Midbrain (tissue), 1 donor: ENCODE data around the gene XRCC6.
"Not testable (repeated sequence)": the region's sequence is repeated elsewhere in the genome, so short reads cannot be mapped to it uniquely, and the experiment has no call there.

Experiments
- DNase-seq: peaks from one replicate; lab custom pipeline; 2025; lab: John Stamatoyannopoulos, UW

XRCC6 gene

DNA sequence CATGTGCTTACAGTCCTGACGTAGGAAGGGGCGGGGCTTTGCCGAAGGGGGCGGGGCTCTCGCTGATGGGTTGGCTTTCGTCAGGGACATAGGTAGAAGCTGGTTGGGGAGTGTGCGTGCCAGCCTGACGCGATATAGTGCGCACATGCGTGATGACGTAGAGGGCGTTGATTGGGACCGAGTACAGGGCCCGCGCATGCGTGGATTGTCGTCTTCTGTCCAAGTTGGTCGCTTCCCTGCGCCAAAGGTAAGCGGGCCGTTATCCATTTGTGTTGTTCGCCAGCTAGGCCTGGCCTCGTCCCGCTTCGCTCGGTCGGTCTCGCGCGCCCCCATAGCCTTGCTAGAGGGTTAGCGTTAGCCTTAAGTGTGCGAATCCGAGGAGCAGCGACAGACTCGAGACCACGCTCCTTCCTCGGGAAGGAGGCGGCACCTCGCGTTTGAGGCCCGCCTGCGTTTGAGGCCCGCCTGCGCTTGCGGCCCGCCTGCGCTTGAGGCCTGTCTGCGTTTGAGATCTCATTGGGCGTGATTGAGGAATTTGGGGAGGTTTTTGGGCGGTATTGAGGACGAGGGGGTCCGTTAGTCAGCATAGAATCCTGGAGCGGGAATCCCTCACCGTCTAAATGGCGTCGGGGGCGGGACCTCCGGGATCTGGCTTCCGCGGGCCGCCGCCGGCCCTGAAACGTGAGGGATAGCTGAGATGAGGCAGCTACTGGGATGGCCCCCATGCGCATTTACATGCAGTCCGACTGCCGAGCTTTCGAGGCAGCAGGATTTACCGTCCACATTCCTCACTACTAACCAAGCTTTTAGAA, at the start of gene XRCC6:
Gene XRCC6, plus strand, starts transcription at position 197 of the 812 bp plus-strand sequence. CDS start 710 bp downstream, outside the sequence.
- peak; percentile 99 for DNase-seq

DNA sequence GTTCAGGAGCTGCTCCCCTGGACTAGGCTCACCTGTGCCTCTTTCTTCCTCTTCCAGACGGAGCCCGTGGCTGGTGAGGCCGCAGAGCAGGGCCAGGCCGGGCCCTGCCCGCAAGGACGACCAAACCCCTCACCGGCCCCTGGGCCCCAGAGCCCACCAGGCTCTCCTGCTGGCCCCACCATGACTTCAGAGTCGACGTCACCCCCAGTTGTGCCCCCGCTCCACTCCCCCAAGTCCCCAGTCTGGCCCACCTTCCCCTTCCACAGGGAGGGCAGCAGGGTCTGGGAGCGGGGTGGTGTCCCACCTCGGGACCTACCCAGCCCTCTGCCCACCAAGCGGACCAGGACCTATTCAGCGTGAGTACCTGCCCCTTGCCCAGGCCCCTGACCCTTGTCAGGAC, 49.3 kb upstream of the XRCC6 start:
- no peak for DNase-seq

DNA sequence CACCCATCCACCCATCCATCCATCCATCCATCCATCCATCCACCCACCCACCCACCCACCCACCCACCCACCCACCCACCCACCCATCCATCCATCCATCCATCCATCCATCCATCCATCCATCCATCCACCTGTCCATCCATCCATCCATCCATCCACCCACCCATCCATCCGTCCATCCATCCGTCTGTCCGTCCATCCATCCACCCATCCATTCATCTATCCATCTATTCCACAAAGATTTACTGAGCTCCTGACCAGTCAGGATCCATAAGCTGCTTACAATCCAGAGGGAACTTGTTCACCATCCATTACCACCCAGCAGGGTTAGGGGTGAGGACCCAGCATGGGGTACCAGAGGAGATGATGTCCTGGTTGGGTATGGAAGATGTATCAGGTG, 48.8 kb upstream of the XRCC6 start:
- DNase-seq, result not testable (repeated sequence)

DNA sequence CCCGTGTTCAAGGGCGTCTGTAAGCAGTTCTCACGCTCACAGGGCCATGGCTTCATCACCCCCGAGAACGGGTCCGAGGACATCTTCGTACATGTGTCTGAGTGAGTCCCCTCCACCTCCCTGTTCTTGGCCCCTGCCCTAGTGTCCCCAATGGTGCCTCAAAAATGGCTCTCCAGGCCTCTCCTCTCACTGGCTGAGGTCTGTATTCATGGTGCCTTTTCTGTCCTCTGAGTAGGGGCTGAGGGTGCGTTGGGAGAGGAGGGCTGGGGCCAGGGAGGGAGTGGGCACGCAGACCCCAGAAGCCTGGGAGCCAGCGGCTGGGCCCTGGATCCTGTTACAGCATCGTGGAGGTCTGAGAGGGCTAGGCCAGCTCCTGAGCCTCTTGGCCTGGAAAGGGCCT, 47.4 kb upstream of the XRCC6 start:
- DNase-seq, result no peak

DNA sequence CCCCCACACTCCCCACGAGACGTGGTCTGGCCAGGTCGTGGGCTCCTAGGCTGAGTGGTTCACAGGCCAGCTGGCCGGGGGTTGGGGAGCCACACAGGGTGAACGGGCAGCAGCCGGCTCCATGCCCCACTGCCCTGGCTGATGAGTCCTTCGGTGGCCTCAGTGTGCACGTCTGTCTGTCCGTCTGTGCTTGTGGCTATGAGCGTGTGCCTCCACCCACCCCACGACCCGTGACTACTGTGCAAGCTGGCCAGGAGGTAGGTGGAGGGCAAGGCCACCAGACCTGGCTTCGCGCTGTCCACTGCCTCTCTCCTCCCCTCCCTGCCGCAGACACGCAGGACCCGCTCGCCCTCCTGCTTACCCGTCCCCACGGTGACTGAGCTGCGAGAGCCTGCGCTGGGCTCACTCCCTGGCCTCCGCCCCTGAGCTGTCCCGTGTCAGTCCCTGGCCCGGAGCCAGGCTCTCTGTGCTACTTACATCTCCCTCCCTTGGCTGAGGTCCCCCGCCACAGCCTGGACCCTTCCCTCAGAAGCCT, 46.2 kb upstream of the XRCC6 start:
- peak; percentile 35 for DNase-seq

DNA sequence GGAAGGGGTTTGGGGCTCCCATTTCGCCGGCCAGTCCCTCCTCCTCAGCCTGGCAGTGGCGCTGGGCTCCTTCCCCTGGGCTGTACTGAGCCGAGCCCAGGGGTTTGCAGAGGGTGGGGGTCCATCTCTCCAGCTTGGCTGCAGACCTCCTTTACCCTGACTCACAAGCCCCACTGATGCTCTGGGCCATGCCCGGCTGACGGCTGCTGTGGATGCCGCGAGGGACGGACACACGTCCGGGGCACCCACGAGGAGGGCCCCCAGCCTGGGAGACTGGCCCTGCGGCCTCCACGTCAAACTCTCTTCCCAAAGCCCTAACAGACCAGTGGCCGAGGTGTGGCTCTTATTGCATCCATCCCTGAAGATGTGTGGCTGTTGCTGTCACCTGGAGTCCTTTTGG, 45.6 kb upstream of the XRCC6 start:
- DNase-seq, result no peak

DNA sequence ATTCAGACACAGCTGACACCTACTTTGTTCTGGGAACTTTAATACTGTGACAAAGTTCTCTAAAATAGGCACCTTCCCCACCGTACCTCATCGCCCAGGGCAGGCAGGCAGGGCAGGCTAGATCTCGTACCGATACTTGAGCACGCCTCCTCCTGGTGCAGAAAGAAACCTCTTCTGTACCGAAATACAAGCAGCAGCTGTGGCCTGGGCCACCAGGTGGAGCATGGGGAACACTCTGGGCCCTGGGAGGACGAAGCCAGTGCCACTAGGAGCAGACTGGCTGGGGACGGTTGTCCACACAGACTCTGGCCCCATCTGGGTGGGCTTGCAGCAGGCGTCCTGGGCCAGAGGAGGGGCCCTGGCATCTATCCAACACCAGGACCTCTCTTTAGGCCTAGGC, 44.2 kb upstream of the XRCC6 start:
- DNase-seq, result no peak

DNA sequence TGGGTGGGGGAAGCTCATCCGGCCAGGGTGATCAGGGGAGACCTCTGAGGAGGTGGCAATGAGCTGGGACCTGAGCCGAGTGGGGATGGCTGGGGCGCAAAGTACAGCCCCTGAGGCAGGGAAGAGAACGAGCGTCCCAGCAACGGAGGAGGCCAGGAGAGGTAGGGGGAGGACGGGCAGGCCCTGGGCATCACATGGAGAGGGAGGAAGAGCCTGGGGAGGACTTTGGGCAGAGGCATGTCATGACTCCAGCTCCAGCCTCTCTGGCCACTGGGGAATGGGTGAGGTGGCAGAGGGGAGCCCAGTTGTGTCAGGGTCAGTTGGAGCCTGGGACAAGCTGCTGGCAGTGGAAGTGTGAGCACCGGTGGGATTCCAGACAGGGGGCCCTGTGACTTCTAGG, 43.0 kb upstream of the XRCC6 start:
- no peak for DNase-seq

DNA sequence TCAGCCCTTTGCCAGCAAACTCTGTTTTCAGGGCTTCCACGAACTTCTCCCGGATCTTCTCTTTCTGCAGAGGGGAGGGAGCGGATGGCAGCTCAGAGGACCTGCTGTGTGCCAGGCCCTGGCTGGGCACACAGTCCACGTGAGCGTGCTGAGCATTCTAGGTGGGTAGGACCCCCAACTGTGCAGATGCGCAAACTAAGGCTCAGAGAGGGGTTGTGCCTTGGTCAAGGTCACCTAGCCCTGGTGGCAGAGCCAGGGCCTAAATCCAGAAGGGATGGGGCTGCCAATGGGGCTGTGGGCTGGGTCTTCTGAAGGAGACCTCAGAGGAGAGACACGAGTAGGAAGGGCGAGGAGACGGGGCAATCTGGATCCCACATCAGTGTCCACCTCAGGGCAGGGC, 42.3 kb upstream of the XRCC6 start:
- DNase-seq, result no peak

DNA sequence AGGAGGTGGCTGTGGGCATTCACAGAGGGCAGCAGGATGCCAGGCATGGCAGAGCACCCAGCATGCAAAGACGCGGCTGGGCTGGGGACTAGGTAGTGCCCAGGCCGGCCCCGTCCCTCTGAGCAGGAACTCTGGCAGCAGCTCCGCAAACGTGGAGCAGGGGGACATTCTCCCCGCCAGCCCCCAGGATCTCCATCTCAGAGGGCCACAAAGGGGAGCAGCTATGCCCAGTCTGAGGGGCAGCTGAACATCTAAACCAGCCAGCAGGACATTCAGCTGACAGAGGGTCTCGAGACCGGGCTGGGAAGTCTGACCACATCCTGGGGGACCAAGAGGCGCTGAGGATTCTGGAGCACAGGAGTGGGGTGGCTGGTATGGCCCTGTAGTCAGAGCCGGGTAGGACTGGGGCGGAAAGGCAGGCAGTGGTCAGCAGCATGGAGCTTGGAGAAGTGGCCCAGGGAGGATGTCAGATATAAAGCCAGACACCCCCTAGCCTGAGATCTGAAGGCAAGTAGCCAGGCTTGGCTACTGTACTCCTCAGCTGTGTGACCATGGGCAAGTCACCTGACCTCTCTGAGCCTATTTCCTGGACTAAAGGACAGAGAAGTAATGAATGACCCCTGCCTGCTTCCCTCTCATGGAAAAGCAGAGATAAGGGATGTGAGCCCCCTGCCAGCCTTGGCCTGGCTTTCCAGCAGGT, 41.6 kb upstream of the XRCC6 start:
- DNase-seq, result no peak

DNA sequence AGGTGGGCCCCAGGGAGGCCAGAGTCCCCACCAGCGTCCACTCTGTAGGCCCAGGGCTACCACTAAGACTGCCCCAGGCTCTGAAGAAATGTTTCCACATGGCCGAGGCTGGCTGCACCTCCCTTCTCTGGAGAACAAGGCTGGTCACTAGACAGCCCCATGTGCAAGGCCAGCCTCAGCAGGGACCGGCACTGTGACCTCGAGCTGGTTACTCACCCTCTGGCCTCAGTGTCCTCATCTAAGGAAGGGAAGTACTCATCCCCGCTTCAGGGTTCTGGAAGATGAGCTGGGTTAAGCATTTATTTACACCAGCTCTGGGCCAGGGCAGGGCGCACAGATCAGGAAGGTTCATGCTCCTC, 41.1 kb upstream of the XRCC6 start:
- no peak for DNase-seq

DNA sequence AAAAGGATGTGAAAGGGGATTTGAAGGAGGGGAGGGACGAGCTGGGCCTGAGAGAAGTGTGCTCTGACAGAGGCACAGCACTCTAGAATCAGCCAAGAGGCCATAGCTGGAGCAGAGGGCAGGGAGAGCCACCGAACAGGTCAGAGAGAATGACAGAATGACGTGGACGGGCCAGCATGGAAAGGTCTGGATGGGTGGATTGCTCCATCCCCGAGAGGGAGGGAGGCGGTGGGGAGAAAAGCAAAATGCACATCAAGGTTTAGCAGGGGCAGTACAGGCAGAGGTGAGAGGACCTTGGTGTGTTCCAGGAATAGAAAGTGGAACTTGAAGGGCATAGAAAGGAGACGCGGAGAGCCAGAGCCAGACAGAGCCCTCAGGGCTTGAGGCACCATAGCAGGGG, 38.4 kb upstream of the XRCC6 start:
- DNase-seq, result no peak

DNA sequence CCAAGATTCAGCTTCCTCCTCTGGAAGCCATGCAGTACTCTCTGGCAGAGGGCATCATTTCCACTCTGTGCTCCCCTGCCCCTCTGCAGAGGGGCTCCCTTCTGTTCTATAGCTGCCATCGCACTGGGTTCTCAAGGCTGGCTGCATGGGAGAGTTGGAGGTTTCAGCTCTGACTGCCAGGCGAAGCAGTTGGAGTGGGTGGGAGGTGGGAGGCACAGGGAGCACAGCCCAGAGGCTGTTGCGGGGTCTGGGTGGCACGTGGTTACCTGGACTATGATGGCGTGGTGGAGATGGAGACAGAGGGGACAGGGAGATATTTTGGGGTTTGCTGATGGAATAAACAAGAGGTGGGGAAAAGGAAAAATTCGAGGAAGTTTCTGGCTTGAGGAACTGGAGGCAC, 36.2 kb upstream of the XRCC6 start:
- DNase-seq, result no peak

DNA sequence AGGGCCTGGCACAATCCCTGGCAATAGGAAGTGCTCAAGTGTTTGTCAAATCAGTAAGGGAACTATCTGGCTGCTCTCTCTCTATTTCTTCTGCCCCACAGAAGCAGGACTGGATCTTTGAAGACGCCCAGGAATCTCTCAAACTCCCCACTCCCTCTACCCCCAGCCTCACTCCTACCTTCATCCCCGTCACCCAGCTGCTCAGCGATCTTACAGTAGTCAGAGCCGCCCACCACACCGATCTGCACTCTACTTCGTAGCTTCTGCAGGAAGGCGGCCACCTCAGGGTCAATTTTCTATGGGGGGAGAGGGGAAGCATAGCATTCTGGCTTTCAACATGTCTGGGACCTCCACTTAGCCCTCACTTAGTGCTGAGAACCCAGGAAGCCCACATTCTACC, 35.2 kb upstream of the XRCC6 start:
- no peak for DNase-seq

DNA sequence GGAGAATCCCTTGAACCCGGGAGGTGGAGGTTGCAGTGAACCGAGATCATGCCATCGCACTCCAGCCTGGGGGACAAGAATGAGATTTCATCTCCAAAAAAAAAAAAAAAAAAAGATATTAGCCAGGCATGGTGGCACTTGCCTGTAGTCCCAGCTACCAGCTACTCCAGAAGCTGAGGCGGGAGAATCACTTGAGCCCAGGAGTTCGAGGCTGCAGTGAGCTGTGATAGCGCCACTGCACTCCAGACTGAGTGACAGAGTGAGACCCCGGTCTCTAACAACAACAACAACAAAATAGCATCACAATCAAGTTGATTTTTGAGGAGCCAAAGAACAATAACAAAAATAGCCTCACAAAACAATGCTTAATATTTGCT, 33.8 kb upstream of the XRCC6 start:
- no peak for DNase-seq

DNA sequence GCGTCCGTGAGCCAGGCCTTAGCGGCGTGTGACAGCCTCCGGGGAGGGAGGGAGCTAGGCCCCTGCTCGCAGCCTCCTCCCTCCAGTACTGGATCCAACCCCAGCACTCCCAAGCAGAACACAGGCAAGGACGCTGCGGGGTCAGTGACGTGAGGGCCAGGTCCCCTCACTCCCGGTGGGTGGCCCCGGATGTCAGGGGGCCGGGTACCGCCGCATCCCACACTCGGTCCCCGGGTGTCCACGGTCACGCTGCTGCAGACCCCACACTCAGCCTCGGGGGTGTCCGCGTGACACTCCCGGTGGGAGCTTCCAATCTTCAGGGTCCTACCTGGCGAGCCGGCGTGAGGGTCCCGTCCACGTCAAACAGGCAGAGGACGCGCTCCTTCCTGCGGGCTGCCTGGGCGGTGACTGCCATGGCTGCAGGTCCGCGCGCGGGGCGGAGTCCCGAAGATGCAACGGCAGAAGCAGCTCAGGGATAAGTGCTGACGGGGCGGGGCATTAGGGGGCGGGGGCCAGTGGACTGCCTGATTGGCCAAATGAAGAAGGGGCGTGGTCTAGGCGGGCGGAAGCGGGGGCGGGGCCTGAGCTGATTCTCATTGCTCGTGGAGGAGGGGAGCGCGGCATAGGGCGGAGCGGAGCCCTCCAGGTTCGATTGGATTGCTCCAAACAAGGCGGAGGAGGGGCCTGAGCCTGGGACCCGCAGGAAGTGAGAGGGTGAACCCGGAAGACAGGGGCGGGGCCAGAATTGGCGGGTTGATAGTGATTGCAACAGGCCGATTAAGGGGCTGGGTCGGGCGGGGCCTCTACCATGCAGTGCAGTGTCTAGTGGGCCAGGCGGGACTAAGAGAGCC, 31.5 kb upstream of the XRCC6 start, which contains the start of gene PMM1:
Gene PMM1, minus strand, starts transcription at position 450 of the 851 bp plus-strand sequence. Its CDS starts 35 bp downstream, at position 415.
- peak; percentile 100 for DNase-seq

DNA sequence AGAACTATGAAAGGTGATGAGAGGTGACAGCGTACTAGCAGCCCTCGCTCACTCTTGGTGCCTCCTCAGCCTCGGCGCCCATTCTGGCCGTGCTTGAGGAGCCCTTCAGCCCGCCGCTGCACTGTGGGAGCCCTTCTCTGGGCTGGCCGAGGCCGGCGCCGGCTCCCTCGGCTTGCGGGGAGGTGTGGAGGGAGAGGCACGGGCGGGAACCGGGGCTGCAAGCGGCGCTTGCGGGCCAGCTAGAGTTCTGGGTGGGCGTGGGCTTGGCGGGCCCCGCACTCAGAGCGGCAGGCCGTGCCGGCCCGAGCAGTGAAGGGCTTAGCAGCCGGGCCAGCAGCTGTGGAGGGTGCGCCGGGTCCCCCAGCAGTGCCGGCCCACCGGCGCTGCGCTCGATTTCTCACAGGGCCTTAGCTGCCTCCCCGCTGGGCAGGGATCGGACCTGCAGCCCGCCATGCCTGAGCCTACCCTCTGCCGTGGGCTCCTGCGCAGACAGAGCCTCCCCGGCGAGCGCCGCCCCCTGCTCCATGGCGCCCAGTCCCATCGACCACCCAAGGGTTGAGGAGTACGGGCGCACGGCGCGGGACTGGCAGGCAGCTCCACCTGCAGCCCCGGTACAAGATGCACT, 27.6 kb upstream of the XRCC6 start:
- not testable (repeated sequence) for DNase-seq

DNA sequence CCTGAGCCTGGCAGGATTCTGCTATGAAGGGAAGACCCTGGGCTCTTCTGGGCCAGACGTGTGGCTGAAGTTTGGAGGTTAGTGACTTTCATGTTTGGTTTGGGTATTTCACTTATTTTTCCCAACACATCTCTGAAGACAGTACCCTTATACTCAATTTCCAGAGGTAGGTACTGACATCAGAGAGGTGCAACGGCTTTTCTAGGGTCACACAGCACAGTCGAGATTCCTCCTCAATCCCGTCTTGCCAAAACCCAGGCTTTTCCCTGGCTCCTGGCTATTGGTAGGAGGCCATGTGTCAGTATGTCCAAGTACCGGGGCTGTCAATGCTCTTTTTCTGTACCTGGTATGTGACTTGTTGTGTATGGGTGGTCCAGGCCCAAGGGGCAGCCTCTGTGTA, 25.4 kb upstream of the XRCC6 start:
- no peak for DNase-seq

DNA sequence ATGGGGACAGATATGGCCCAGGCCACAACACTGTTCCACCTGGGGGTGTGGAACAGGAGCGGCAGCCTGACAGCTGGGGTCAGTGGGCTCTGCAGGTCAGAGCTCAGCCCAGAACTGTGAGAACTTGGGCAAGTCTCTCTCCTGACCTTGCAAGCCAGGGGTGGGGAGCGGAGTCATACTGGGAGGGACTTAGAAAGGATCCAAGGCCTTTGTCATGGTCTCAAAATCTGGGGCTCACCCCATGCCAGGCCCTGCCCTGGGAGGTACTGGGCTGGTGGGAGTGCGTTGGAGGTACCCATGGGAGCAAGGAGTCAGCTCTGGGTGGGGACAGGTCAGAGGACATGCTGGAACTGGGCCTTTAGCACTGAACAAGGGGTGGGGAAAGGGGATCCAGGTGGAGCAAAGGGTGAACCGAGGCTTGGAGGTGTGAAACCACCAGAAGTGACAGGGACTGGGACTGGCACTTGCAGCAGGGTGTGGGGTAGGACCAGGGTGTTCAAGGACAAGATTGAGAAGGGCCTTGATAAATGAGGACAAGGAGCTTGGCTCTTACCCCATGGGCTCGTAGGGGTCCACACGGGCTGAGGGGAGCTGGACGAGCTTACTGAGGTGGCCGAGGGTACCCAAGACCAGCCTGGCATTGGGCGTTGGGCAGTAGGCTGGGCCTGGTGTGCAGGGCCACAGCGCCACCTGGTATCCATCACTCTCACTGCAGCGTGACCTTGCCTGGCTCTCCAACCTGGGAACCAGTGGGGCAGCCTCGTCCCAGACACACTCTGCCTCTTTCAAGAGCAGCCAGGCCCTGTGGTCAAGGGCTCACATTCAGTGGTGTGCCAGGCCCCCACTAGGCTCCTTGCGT, 24.1 kb upstream of the XRCC6 start:
- peak; percentile 58 for DNase-seq

DNA sequence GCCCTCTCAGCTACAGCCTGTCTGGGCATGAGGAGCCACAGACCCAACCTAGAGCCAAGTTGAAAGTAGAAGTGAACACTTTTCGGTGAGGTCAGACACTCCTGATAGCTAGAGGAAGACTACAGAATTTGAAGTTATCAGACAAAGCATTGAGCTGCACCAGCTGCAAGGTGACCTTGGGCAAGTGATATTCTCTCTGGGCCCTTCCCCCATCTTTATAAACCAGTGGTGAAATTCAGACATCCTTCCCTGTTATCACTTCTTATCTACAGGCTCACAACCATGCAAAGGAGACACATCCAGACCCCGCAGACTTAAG, 23.5 kb upstream of the XRCC6 start:
- DNase-seq, result no peak

DNA sequence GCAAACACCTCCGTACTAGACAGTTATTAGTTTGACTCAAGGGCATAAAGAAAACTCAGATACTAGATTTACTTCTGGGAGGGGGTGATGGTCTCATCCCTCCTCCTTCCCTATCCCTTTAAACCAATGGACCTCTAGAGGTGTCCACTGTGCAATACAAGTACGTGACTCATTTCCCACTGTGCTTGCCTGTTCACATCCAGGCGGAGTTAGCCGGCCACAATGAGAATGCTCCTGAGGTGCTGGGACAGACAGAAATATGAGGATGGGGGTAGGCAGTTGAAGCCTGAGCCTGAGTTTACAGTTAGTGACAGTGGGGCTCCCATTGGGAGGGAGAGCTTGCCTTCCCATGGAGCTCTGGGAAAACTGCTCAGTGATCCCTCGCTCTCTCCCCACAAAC, 23.0 kb upstream of the XRCC6 start:
- no peak for DNase-seq
